GDM1 (cell line): Measurements from ENCODE around the gene OBI1.

Experiments
- DNase-seq: peaks from one replicate; lab custom pipeline; 2025; lab: John Stamatoyannopoulos, UW

The OBI1 gene

GRCh38 chr13:78586706-78587105 is 72.2 kb downstream of the OBI1 start:
- no peak for DNase-seq

- DNase-seq = no peak
Measured at GRCh38 chr13:78576261-78576660, 82.7 kb downstream of the OBI1 start.

GRCh38 chr13:78572459-78572858 is 86.5 kb downstream of the OBI1 start:
- DNase-seq = no peak

DNA sequence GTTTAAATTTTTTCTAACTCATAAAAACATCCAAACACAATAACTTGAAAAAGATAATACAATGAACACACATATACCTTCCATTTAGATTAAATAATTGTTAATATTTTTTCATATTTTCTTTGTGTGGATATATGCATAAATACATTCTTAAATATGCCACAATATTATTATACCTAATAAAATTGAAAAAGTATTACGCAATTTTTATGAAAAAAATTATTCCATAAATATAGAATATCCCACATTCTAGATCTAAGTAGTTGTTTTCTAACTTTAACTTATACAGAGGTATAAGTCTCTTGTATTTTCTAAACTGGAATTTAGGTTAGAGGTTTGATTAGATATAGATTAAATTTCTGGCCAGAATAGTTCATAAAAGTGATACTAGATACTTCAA is 89.9 kb downstream of the OBI1 start:
- DNase-seq = no peak

DNA sequence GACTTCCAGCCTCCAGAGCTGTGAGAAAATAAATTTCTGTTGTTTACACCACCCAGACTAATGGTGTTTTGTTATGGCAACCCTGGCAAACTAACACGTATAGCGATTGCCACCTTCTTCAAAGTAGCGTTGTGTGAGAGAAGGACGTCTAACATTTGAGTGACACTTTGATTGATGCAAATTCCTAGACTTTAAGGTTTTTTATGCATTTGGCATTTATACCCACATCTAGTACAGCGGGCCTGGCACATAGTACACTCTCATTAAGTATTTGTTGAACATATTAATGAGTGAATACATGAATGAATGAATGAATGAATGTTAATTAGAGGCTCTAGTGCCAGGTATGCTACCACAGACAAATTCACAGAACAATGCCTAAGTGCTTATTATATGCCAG is 92.3 kb downstream of the OBI1 start:
- no peak for DNase-seq
